ENCODE results near the gene IL5RA.

Gene IL5RA

GRCh38 chr3:3107181-3107580, 3.0 kb downstream of the IL5RA start:
- TF ChIP-seq, protein P1, sequence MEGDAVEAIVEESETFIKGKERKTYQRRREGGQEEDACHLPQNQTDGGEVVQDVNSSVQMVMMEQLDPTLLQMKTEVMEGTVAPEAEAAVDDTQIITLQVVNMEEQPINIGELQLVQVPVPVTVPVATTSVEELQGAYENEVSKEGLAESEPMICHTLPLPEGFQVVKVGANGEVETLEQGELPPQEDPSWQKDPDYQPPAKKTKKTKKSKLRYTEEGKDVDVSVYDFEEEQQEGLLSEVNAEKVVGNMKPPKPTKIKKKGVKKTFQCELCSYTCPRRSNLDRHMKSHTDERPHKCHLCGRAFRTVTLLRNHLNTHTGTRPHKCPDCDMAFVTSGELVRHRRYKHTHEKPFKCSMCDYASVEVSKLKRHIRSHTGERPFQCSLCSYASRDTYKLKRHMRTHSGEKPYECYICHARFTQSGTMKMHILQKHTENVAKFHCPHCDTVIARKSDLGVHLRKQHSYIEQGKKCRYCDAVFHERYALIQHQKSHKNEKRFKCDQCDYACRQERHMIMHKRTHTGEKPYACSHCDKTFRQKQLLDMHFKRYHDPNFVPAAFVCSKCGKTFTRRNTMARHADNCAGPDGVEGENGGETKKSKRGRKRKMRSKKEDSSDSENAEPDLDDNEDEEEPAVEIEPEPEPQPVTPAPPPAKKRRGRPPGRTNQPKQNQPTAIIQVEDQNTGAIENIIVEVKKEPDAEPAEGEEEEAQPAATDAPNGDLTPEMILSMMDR (IDR thresholded peaks at IDR 0.05; ENCODE audit: extremely low read depth, missing control alignments), result no peak
- DNase-seq (ENCODE audit: low spot score), result no peak

DNA sequence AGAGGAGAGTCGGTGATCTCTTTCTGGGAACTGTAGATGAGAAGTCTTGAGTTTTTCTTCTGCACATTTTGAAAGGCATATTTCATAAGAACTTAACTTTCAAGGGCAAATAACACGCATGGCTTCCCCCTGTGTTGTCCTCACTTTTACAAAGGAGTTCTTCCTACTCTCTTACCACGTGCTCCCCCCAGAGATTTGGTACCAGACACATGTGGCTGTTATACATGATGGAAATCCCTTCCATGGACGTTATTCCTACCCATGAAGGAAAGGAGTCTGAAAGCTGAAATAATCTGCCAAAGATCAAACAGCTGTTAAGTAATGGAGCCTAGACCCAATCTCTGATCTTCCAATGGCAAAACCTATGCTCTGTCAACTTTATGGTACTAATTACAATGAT, 4.4 kb downstream of the IL5RA start:
- TF ChIP-seq, protein P1 (IDR thresholded peaks at IDR 0.05; ENCODE audit: extremely low read depth, missing control alignments), result no peak

GRCh38 chr3:3105246-3105645, 4.9 kb downstream of the IL5RA start:
- TF ChIP-seq, protein P1 (IDR thresholded peaks at IDR 0.05; ENCODE audit: extremely low read depth, missing control alignments), result no peak
- no peak for DNase-seq (ENCODE audit: low spot score)

More for the DNA sequence above, 4.4 kb downstream of the IL5RA start:
- DNase-seq (ENCODE audit: low spot score), result no peak

DNA sequence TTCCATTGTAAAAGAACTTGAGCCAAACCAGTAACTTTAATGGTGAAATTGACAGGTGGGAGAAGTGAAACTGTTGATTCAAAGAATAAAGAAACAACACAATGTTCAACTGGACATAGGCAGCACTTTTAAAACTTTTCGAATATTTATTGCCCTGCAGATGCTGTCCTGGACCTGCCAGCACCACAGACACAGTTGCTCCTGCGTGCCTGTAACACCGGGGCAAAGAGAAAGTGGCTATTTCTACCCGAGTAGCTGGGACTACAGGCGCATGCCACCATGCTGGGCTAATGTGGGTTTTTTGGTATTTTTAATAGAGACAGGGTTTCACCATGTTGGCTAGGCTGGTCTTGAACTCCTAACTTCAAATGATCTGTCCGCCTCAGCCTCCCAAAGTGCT, 7.4 kb downstream of the IL5RA start:
- DNase-seq (ENCODE audit: low spot score), result no peak
- TF ChIP-seq, protein P1 (IDR thresholded peaks at IDR 0.05; ENCODE audit: extremely low read depth, missing control alignments), result no peak

- TF ChIP-seq, protein P1 (IDR thresholded peaks at IDR 0.05; ENCODE audit: extremely low read depth, missing control alignments), result no peak
- no peak for DNase-seq (ENCODE audit: low spot score)
These were observed 8.3 kb downstream of the IL5RA start for GRCh38 chr3:3101660-3102458.

DNA sequence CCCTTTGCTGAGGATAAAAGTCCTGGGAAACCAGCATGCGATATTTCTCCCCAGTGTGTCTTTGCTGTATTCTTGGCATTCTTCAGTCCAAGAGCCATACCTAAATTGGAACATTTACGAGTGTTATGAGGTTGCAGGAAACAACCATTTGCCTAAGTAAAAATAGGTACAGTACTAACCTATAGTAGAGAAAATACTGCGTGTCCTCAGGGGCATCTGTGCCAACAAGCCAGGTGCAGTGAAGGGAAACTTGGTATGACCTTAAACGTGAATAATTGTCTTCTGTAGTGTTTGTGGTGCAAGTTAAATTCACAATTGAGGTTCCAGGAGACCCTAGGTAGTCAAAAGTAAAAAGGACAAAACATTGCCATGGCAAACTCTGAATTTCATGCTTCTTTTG, 12.2 kb downstream of the IL5RA start:
- DNase-seq (ENCODE audit: low spot score), result no peak
- TF ChIP-seq, protein P1 (IDR thresholded peaks at IDR 0.05; ENCODE audit: extremely low read depth, missing control alignments), result no peak

DNA sequence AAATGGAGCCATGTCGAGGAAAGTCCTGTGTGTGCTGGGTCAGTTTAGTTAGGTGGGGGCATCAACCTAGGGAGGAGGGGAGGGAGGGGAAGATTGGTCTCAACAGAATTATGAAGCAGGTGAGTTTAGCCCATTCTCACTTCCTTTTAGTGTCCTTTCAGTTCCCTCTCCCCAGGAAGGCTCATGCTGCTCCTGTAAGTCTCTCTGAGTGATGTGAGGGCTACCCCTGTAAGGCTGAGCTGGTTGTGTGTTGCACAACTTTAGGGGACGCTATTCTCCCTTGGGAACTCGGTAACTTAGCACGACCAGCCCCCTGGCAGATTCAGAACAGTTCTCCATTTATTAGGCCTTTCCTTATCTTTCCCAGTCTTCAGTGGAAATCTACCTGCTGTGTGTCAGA, 21.2 kb downstream of the IL5RA start:
- TF ChIP-seq, protein P1 (IDR thresholded peaks at IDR 0.05; ENCODE audit: extremely low read depth, missing control alignments), result no peak
- peak; percentile 34 for DNase-seq (ENCODE audit: low spot score)

All from GM20000 (cell line).